ENCODE measurements around the gene NGDN. TPM values are rescaled to one million over a fixed set of nuclear protein-coding genes. Genes with fewer than 3 reads are reported as not detected.
"Not testable (repeated sequence)": the region's sequence is repeated elsewhere in the genome, so short reads cannot be mapped to it uniquely, and the experiment has no call there.

NGDN gene
- polyA plus RNA-seq (2013): 62.1 TPM

GRCh38 chr14:23469127-23469905 lies at the start of gene NGDN:
Gene NGDN, plus strand, starts transcription at chr14:23469703. Its CDS starts 13 bp downstream, at chr14:23469716.
- no peaks in the 10 kb centered on the region for H3K27me3 ChIP-seq (replicated peaks in 2 of 5; ENCODE audit: control insufficient read depth in 4 of 5, insufficient read depth in 5 of 5, low read length in 4 of 5)
- POLR2A ChIA-PET: interaction anchor here (1.2 kb wide), 1 partner anchor 117 kb away, joined by 3 read pairs; the partner anchor contains the start of gene SLC22A17
- peak within 1 kb of the TSS; percentile 85 to 98 for H3K27ac ChIP-seq (ENCODE audit: insufficient read depth in 1 of 2, low read depth in 1 of 2, low read length in 2 of 2, poor library complexity in 1 of 2, severe bottlenecking in 2 of 2)
- CTCF ChIA-PET: interaction anchor here (1.0 to 1.9 kb wide), 4 partner anchors 70 to 94 kb away, joined by 3 to 7 read pairs (median 5); no protein-coding TSS in a partner anchor
- WGBS (ENCODE audit: insufficient coverage): 3% methylated on average over 40 of the region's 41 CpGs
- peaks cover 4 to 23% (median 17%) of the 10 kb centered on the region in 4 experiments for H3K36me3 ChIP-seq (ENCODE audit: control insufficient read depth in 4 of 4, insufficient read depth in 4 of 4, low read length in 3 of 4)
- H3K4me3 ChIP-seq (ENCODE audit: control insufficient read depth in 1 of 7, extremely low read depth in 1 of 7, insufficient read depth in 4 of 7, low read depth in 2 of 7, low read length in 6 of 7): peak within 1 kb of the TSS; percentile 87 to 99 (median 96)
- DNase-seq: peak; percentile 100
- H3K9me3 ChIP-seq (ENCODE audit: control extremely low read depth in 1 of 5, control insufficient read depth in 4 of 5, insufficient read depth in 2 of 5, low read depth in 1 of 5, low read length in 4 of 5): no peaks in the 10 kb centered on the region
- H3K4me1 ChIP-seq (ENCODE audit: control extremely low read depth in 1 of 4, control insufficient read depth in 4 of 4, insufficient read depth in 4 of 4, low read length in 3 of 4): peaks cover 6 to 11% (median 8%) of the 10 kb centered on the region in 4 experiments

GRCh38 chr14:23421594-23421993 lies 47.9 kb upstream of the NGDN start:
- Histone ChIP-seq H3K9me3 (ENCODE audit: control extremely low read depth in 1 of 5, control insufficient read depth in 4 of 5, insufficient read depth in 2 of 5, low read depth in 1 of 5, low read length in 4 of 5) (no peaks in the 10 kb centered on the region), H3K27me3 (replicated peaks in 2 of 5; ENCODE audit: control insufficient read depth in 4 of 5, insufficient read depth in 5 of 5, low read length in 4 of 5) (no peaks in the 10 kb centered on the region), H3K4me3 (ENCODE audit: control insufficient read depth in 1 of 7, extremely low read depth in 1 of 7, insufficient read depth in 4 of 7, low read depth in 2 of 7, low read length in 6 of 7) (no peak overlapping the region), H3K36me3 (ENCODE audit: control insufficient read depth in 4 of 4, insufficient read depth in 4 of 4, low read length in 3 of 4) (no peaks in the 10 kb centered on the region), H3K4me1 (ENCODE audit: control extremely low read depth in 1 of 4, control insufficient read depth in 4 of 4, insufficient read depth in 4 of 4, low read length in 3 of 4) (no peaks in the 10 kb centered on the region), H3K27ac (ENCODE audit: insufficient read depth in 1 of 2, low read depth in 1 of 2, low read length in 2 of 2, poor library complexity in 1 of 2, severe bottlenecking in 2 of 2) (no peak overlapping the region)
- DNase-seq: peak in 1 of 3 donors; percentile 14
- POLR2A ChIA-PET: interaction anchor here (1.2 kb wide), 1 partner anchor 38 kb away, joined by 3 read pairs; no protein-coding TSS in a partner anchor
- CTCF ChIA-PET: interaction anchor here (1.5 kb wide), 1 partner anchor 41 kb away, joined by 3 read pairs; no protein-coding TSS in a partner anchor

GRCh38 chr14:23423657-23424056 lies 45.8 kb upstream of the NGDN start:
- Histone ChIP-seq H3K27me3 (replicated peaks in 2 of 5; ENCODE audit: control insufficient read depth in 4 of 5, insufficient read depth in 5 of 5, low read length in 4 of 5) (no peaks in the 10 kb centered on the region), H3K4me1 (ENCODE audit: control extremely low read depth in 1 of 4, control insufficient read depth in 4 of 4, insufficient read depth in 4 of 4, low read length in 3 of 4) (no peaks in the 10 kb centered on the region), H3K9me3 (ENCODE audit: control extremely low read depth in 1 of 5, control insufficient read depth in 4 of 5, insufficient read depth in 2 of 5, low read depth in 1 of 5, low read length in 4 of 5) (no peaks in the 10 kb centered on the region), H3K27ac (ENCODE audit: insufficient read depth in 1 of 2, low read depth in 1 of 2, low read length in 2 of 2, poor library complexity in 1 of 2, severe bottlenecking in 2 of 2) (no peak overlapping the region), H3K36me3 (ENCODE audit: control insufficient read depth in 4 of 4, insufficient read depth in 4 of 4, low read length in 3 of 4) (no peaks in the 10 kb centered on the region), H3K4me3 (ENCODE audit: control insufficient read depth in 1 of 7, extremely low read depth in 1 of 7, insufficient read depth in 4 of 7, low read depth in 2 of 7, low read length in 6 of 7) (no peak overlapping the region)
- ChIA-PET CTCF (interaction anchor here (0.7 to 2.5 kb wide), 3 partner anchors 10 to 40 kb away, joined by 3 to 7 read pairs (median 3); no protein-coding TSS in a partner anchor), POLR2A (no interaction called here)
- WGBS (ENCODE audit: insufficient coverage): 94% methylated on average over 6 of the region's 6 CpGs
- no peak for DNase-seq

- DNase-seq: no peak
- Histone ChIP-seq H3K4me3 (ENCODE audit: control insufficient read depth in 1 of 7, extremely low read depth in 1 of 7, insufficient read depth in 4 of 7, low read depth in 2 of 7, low read length in 6 of 7) (no peak overlapping the region), H3K27ac (ENCODE audit: insufficient read depth in 1 of 2, low read depth in 1 of 2, low read length in 2 of 2, poor library complexity in 1 of 2, severe bottlenecking in 2 of 2) (no peak overlapping the region), H3K4me1 (ENCODE audit: control extremely low read depth in 1 of 4, control insufficient read depth in 4 of 4, insufficient read depth in 4 of 4, low read length in 3 of 4) (no peaks in the 10 kb centered on the region), H3K27me3 (replicated peaks in 2 of 5; ENCODE audit: control insufficient read depth in 4 of 5, insufficient read depth in 5 of 5, low read length in 4 of 5) (peaks cover 0 to 2% (median 0%) of the 10 kb centered on the region in 5 experiments), H3K9me3 (ENCODE audit: control extremely low read depth in 1 of 5, control insufficient read depth in 4 of 5, insufficient read depth in 2 of 5, low read depth in 1 of 5, low read length in 4 of 5) (no peaks in the 10 kb centered on the region), H3K36me3 (ENCODE audit: control insufficient read depth in 4 of 4, insufficient read depth in 4 of 4, low read length in 3 of 4) (no peaks in the 10 kb centered on the region)
- POLR2A ChIA-PET: no interaction called here
- CTCF ChIA-PET: interaction anchor here (1.2 to 1.5 kb wide), 3 partner anchors 8 to 91 kb away, joined by 3 to 5 read pairs (median 5); no protein-coding TSS in a partner anchor
- 92% methylated on average over 10 of the region's 10 CpGs for WGBS (ENCODE audit: insufficient coverage)
Measured at GRCh38 chr14:23425169-23425568, 44.3 kb upstream of the NGDN start.

- CTCF ChIA-PET: interaction anchor here (1.2 to 1.5 kb wide), 2 partner anchors 9 to 92 kb away, joined by 3 to 5 read pairs; no protein-coding TSS in a partner anchor
- 64% methylated on average over 5 of the region's 6 CpGs for WGBS (ENCODE audit: insufficient coverage)
- H3K27me3 ChIP-seq (replicated peaks in 2 of 5; ENCODE audit: control insufficient read depth in 4 of 5, insufficient read depth in 5 of 5, low read length in 4 of 5); H3K4me3 ChIP-seq (ENCODE audit: control insufficient read depth in 1 of 7, extremely low read depth in 1 of 7, insufficient read depth in 4 of 7, low read depth in 2 of 7, low read length in 6 of 7); H3K27ac ChIP-seq (ENCODE audit: insufficient read depth in 1 of 2, low read depth in 1 of 2, low read length in 2 of 2, poor library complexity in 1 of 2, severe bottlenecking in 2 of 2); H3K9me3 ChIP-seq (ENCODE audit: control extremely low read depth in 1 of 5, control insufficient read depth in 4 of 5, insufficient read depth in 2 of 5, low read depth in 1 of 5, low read length in 4 of 5); DNase-seq; H3K4me1 ChIP-seq (ENCODE audit: control extremely low read depth in 1 of 4, control insufficient read depth in 4 of 4, insufficient read depth in 4 of 4, low read length in 3 of 4); H3K36me3 ChIP-seq (ENCODE audit: control insufficient read depth in 4 of 4, insufficient read depth in 4 of 4, low read length in 3 of 4); POLR2A ChIA-PET: not testable (repeated sequence)
Measured at GRCh38 chr14:23425798-23426197, 43.7 kb upstream of the NGDN start.

- Histone ChIP-seq H3K27ac (ENCODE audit: insufficient read depth in 1 of 2, low read depth in 1 of 2, low read length in 2 of 2, poor library complexity in 1 of 2, severe bottlenecking in 2 of 2) (no peak overlapping the region), H3K4me3 (ENCODE audit: control insufficient read depth in 1 of 7, extremely low read depth in 1 of 7, insufficient read depth in 4 of 7, low read depth in 2 of 7, low read length in 6 of 7) (no peak overlapping the region), H3K36me3 (ENCODE audit: control insufficient read depth in 4 of 4, insufficient read depth in 4 of 4, low read length in 3 of 4) (no peaks in the 10 kb centered on the region), H3K4me1 (ENCODE audit: control extremely low read depth in 1 of 4, control insufficient read depth in 4 of 4, insufficient read depth in 4 of 4, low read length in 3 of 4) (no peaks in the 10 kb centered on the region), H3K27me3 (replicated peaks in 2 of 5; ENCODE audit: control insufficient read depth in 4 of 5, insufficient read depth in 5 of 5, low read length in 4 of 5) (peaks cover 0 to 5% (median 0%) of the 10 kb centered on the region in 5 experiments), H3K9me3 (ENCODE audit: control extremely low read depth in 1 of 5, control insufficient read depth in 4 of 5, insufficient read depth in 2 of 5, low read depth in 1 of 5, low read length in 4 of 5) (no peaks in the 10 kb centered on the region)
- ChIA-PET CTCF (no interaction called here), POLR2A (no interaction called here)
- no peak for DNase-seq
- 97% methylated on average over 8 of the region's 13 CpGs for WGBS (ENCODE audit: insufficient coverage)
Measured at GRCh38 chr14:23428686-23429495, 40.6 kb upstream of the NGDN start.

Data from common myeloid progenitor, CD34-positive (primary cell).